Natural killer cell treated with Interleukin-12 subunit alpha and Interleukin-12 subunit beta and Interleukin-15 and Interleukin-18, amount 100 ng/mL, for 72 hours (primary cell): ENCODE results near the gene YWHAQ. TPM values are rescaled to one million over a fixed set of nuclear protein-coding genes. Genes with fewer than 3 reads are reported as not detected.
"Not testable (repeated sequence)": the region's sequence is repeated elsewhere in the genome, so short reads cannot be mapped to it uniquely, and the experiment has no call there.

ENCODE experiments used
- ATAC-seq, 2 donors: fragments of 150-1000 bp; cut with Tn5 transposase in 1 of 2; sonication (Bioruptor Pico), chemical (Tn5 transposase) in 1 of 2; 2 replicates each; pipeline ENCODE4 v1.10.0; 2021
- DNase-seq: peaks from one replicate; pipeline ENCODE4 v3.0.0; 2022; ENCODE audit warnings: low spot score
- H3K27ac Mint-ChIP-seq, 2 donors: 1 replicate in 1 of 2; 2 replicates in 1 of 2; pipeline ENCODE4 v1.8.0; 2022; ENCODE audit warnings: mixed read lengths in 2 of 2, mild to moderate bottlenecking in 1 of 2, moderate library complexity in 1 of 2
- H3K27me3 Mint-ChIP-seq, 2 donors: 1 replicate in 1 of 2; 2 replicates in 1 of 2; pipeline ENCODE4 v1.8.0; 2022; ENCODE audit warnings: mixed read lengths in 2 of 2
- H3K36me3 Mint-ChIP-seq: one replicate; pipeline ENCODE4 v1.8.0; 2022; ENCODE audit warnings: mixed read lengths
- H3K4me1 Mint-ChIP-seq, 2 donors: 1 replicate in 1 of 2; 2 replicates in 1 of 2; pipeline ENCODE4 v1.8.0; 2022; ENCODE audit warnings: low read depth in 2 of 2, mixed read lengths in 2 of 2, mild to moderate bottlenecking in 1 of 2
- H3K4me3 Mint-ChIP-seq: one replicate; pipeline ENCODE4 v1.8.0; 2022; ENCODE audit warnings: mixed read lengths
- H3K9me3 Mint-ChIP-seq: 2 replicates; pipeline ENCODE4 v1.8.0; 2022; ENCODE audit warnings: mixed read lengths
- total RNA-seq, 2 donors: library from RNA; stranded (reverse); gene quantifications; one replicate each; pipeline ENCODE4 v1.2.3, GENCODE V29; 2022

The YWHAQ gene
- total RNA-seq, 2 donors from 2014 or later, result 221 to 318 TPM

GRCh38 chr2:9556121-9556743 lies 74.6 kb downstream of the YWHAQ start:
- H3K4me3 Mint-ChIP-seq, result peak overlapping the region; percentile 95
- ATAC-seq (peak in 1 of 2 donors; percentile 49), DNase-seq (no peak)
- no peaks in the 10 kb centered on the region for H3K9me3 Mint-ChIP-seq
- H3K27me3 Mint-ChIP-seq, result no peaks in the 10 kb centered on the region
- H3K27ac Mint-ChIP-seq, result peak overlapping the region; percentile 94
- peaks cover 43 to 51% of the 10 kb centered on the region in 2 donors for H3K4me1 Mint-ChIP-seq
- peaks cover 15% of the 10 kb centered on the region for H3K36me3 Mint-ChIP-seq

DNA sequence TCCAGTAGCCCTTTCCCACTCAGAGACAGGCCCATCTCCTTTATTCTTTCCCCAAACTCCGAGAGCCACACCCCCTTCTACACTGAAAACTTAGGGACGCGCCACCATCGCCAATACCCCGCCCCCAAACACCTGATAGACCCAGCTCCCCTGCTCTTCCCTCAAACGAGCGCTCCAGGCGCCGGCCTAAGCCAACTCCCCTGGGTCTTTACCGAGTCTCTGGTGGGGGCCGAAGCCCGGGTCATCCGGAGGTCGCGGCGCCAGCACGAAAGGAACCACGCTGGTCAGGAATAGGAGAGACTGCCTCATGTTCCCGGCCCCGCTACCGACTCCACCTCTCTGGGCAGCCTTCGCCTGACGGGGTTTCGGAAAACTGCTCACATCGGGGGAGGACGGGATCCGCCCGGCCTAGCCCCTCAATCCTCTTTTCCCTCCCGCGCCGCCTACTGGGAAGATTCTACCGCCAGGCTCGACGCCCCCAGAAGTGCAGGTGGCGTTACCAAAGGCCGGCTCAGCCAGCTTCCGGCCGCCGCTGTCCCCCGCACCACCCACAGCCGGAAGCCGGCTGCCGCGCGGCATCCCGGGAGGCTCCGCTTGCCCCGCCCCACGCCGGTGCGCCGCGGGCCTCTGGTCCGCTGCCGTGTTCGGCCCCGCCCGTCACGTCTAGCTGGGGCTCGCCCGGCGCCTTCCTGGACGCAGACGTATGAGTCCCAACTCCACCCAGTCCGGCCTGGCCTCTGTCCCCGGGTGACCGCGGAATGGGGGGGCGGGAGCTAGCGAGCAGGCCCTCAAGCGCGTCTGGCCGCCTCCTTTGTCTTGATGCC lies 75.3 kb downstream of the YWHAQ start, which contains the start of gene ADAM17:
Gene ADAM17 (minus strand): TSS at position 534 of the 824 bp plus-strand sequence. CDS start 225 bp downstream, at position 309.
- Mint-ChIP-seq H3K27me3 (no peaks in the 10 kb centered on the region), H3K9me3 (no peaks in the 10 kb centered on the region), H3K36me3 (peaks cover 15% of the 10 kb centered on the region), H3K4me1 (peaks cover 47 to 56% of the 10 kb centered on the region in 2 donors), H3K4me3 (peak within 1 kb of the TSS; percentile 95), H3K27ac (peak within 1 kb of the TSS; percentile 94)
- peak; percentile 95 for ATAC-seq
- DNase-seq, result peak; percentile 99

DNA sequence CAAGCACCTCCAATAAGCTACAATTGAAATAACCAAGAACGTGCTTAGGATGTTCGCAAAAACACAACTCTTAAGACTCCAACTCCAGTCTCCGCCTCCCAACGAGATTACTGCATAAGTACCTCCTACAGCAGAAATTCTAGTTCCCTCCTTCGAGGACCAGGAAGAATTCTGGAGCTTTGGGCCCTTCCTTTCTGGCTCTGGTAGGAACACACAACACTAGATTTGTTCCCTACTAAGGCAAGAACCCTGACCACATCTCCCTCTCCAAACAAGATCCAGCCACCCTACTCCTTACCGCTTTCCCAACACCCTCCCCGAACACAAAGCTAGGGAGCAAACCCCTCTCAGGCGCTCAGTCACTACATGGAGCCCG lies 75.9 kb downstream of the YWHAQ start:
- Mint-ChIP-seq H3K27ac (peak overlapping the region; percentile 94), H3K9me3 (no peaks in the 10 kb centered on the region), H3K36me3 (peaks cover 15% of the 10 kb centered on the region), H3K4me1 (peaks cover 47 to 58% of the 10 kb centered on the region in 2 donors), H3K27me3 (no peaks in the 10 kb centered on the region), H3K4me3 (peak overlapping the region; percentile 95)
- ATAC-seq (no peak), DNase-seq (no peak)

GRCh38 chr2:9552219-9553178 lies 78.3 kb downstream of the YWHAQ start:
- Mint-ChIP-seq H3K9me3 (no peaks in the 10 kb centered on the region), H3K27me3 (no peaks in the 10 kb centered on the region), H3K27ac (peak overlapping the region; percentile 94), H3K36me3 (peaks cover 15% of the 10 kb centered on the region), H3K4me1 (peaks cover 58 to 68% of the 10 kb centered on the region in 2 donors), H3K4me3 (peak overlapping the region; percentile 95)
- DNase-seq (no peak), ATAC-seq (peak; percentile 28 to 64)

- not testable (repeated sequence) for H3K9me3 Mint-ChIP-seq, H3K27me3 Mint-ChIP-seq, ATAC-seq, DNase-seq
- Mint-ChIP-seq H3K36me3 (peaks cover 15% of the 10 kb centered on the region), H3K4me1 (peaks cover 63 to 71% of the 10 kb centered on the region in 2 donors), H3K27ac (peak overlapping the region; percentile 94), H3K4me3 (peak overlapping the region; percentile 95)
Measured at GRCh38 chr2:9550859-9551391, 79.9 kb downstream of the YWHAQ start.

DNA sequence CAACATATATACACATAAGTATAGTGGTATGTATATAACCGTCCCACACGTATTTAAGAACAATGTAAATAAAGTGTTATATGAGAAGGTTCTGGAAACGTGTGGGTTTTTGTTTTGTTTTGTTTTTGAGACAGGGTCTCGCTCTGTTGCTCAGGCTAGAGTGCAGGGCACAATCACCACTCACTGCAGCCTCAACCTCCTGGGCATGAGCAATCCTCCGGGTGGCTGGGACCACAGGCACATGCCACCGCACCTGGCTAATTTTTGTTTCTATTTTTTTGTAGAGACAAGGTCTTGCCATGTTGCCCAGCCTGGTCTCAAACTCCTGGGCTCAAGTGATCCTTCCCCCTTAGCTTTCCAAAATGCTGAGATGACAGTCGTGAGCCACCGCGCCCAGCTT lies 81.4 kb downstream of the YWHAQ start:
- peak overlapping the region; percentile 85 to 94 for H3K27ac Mint-ChIP-seq
- peaks cover 7% of the 10 kb centered on the region for H3K36me3 Mint-ChIP-seq
- H3K4me1 Mint-ChIP-seq, result peaks cover 68 to 75% of the 10 kb centered on the region in 2 donors
- H3K27me3 Mint-ChIP-seq, result no peaks in the 10 kb centered on the region
- ATAC-seq (no peak), DNase-seq (no peak)
- H3K4me3 Mint-ChIP-seq, result peak overlapping the region; percentile 63
- H3K9me3 Mint-ChIP-seq, result no peaks in the 10 kb centered on the region

DNA sequence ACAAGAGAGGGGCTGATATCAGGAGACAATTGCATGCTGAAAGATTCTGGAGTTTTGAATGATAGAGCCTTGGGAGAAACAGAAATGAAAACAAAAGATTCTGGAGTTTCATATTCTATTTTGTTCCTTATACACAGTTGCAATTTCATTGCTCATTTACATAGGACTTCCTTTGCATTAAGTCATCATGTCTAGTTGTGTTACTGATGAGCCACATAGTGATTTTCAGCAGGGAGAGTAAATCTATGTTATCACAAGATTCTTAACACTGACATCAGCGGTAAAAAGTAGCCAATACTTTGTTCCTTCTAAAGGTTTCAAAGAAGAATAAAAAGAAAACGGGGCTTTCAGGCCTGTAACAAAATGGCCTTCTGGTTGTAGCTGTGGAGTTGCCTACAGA lies 82.3 kb downstream of the YWHAQ start:
- H3K27ac Mint-ChIP-seq, result peak overlapping the region; percentile 85 to 94
- H3K4me3 Mint-ChIP-seq, result peak overlapping the region; percentile 82
- ATAC-seq (peak; percentile 81 to 85), DNase-seq (no peak)
- H3K4me1 Mint-ChIP-seq, result peaks cover 65 to 77% of the 10 kb centered on the region in 2 donors
- no peaks in the 10 kb centered on the region for H3K27me3 Mint-ChIP-seq
- H3K9me3 Mint-ChIP-seq, result no peaks in the 10 kb centered on the region
- peaks cover 7% of the 10 kb centered on the region for H3K36me3 Mint-ChIP-seq

- peak overlapping the region; percentile 85 to 94 for H3K27ac Mint-ChIP-seq
- H3K36me3 Mint-ChIP-seq, result peaks cover 5% of the 10 kb centered on the region
- H3K4me1 Mint-ChIP-seq, result peaks cover 62 to 70% of the 10 kb centered on the region in 2 donors
- no peaks in the 10 kb centered on the region for H3K9me3 Mint-ChIP-seq
- DNase-seq, result no peak
- peak overlapping the region; percentile 82 for H3K4me3 Mint-ChIP-seq
- no peaks in the 10 kb centered on the region for H3K27me3 Mint-ChIP-seq
- no peak for ATAC-seq
Measured at GRCh38 chr2:9547262-9547991, 83.4 kb downstream of the YWHAQ start.

- Mint-ChIP-seq H3K27ac (peak overlapping the region; percentile 62 to 94), H3K36me3 (no peaks in the 10 kb centered on the region), H3K9me3 (no peaks in the 10 kb centered on the region), H3K4me3 (peak overlapping the region; percentile 41), H3K27me3 (no peaks in the 10 kb centered on the region), H3K4me1 (peaks cover 54 to 60% of the 10 kb centered on the region in 2 donors)
- no peak for DNase-seq
- no peak for ATAC-seq
Measured at GRCh38 chr2:9545502-9545901, 85.3 kb downstream of the YWHAQ start.

GRCh38 chr2:9543557-9543956 lies 87.2 kb downstream of the YWHAQ start:
- no peaks in the 10 kb centered on the region for H3K9me3 Mint-ChIP-seq
- H3K4me1 Mint-ChIP-seq, result peaks cover 52 to 59% of the 10 kb centered on the region in 2 donors
- H3K27me3 Mint-ChIP-seq, result no peaks in the 10 kb centered on the region
- H3K36me3 Mint-ChIP-seq, result no peaks in the 10 kb centered on the region
- peak overlapping the region; percentile 67 for H3K4me3 Mint-ChIP-seq
- peak overlapping the region; percentile 62 to 94 for H3K27ac Mint-ChIP-seq
- no peak for DNase-seq
- ATAC-seq, result no peak

- DNase-seq (no peak), ATAC-seq (no peak)
- H3K27ac Mint-ChIP-seq, result no peak overlapping the region
- peaks cover 40% of the 10 kb centered on the region in 2 donors for H3K4me1 Mint-ChIP-seq
- H3K36me3 Mint-ChIP-seq, result no peaks in the 10 kb centered on the region
- no peaks in the 10 kb centered on the region for H3K27me3 Mint-ChIP-seq
- no peak overlapping the region for H3K4me3 Mint-ChIP-seq
- H3K9me3 Mint-ChIP-seq, result no peaks in the 10 kb centered on the region
Measured at GRCh38 chr2:9539531-9539930, 91.3 kb downstream of the YWHAQ start.

DNA sequence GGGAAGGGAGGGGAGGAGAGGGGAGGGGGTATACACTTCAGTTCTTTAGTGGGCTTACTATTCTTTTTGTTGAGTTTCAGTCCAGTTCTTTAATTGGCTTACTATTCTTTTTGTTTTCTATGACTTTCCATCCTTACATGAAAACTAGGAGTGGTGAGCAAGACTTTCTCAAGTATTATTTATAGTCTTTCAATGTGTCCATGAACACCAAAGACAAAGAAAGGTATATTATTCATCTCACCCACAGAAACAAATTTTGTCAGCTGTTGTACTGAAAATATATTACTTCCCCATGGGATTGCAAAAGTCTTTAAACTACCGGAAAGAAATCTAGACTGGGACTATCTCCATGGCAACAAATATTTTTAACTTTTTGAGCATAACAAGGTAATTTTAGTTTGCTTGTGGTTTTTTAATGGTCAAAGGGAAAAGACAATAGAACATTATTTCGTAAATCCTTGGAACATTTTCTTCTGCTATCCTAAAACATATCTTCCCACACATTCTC lies 92.7 kb downstream of the YWHAQ start:
- no peaks in the 10 kb centered on the region for H3K27me3 Mint-ChIP-seq
- no peaks in the 10 kb centered on the region for H3K36me3 Mint-ChIP-seq
- DNase-seq (no peak), ATAC-seq (no peak)
- H3K4me1 Mint-ChIP-seq, result peaks cover 35% of the 10 kb centered on the region in 2 donors
- no peaks in the 10 kb centered on the region for H3K9me3 Mint-ChIP-seq
- H3K27ac Mint-ChIP-seq, result peak overlapping the region in 1 of 2 donors; percentile 69
- H3K4me3 Mint-ChIP-seq, result no peak overlapping the region
